MCF 10A (cell line): ENCODE measurements around the gene HOXA6. TPM values are rescaled to one million over a fixed set of nuclear protein-coding genes. Genes with fewer than 3 reads are reported as not detected.

ENCODE experiments used
- BruUV-seq: library from RNA; stranded (reverse); fragments of 400-500 nt; replicated peaks from 2 replicates; lab custom pipeline; 2021; lab: Mats Ljungman, UMichigan
- CTCF ChIA-PET: fragments of 300-600 bp; sonication (Branson Sonifier 250); formaldehyde crosslinking; extraction: SDS; loops from one replicate; lab custom pipeline; 2021; ENCODE audit warnings: antibody characterized with exemption, inconsistent platforms; lab: Yijun Ruan, JAX
- POLR2A ChIA-PET: fragments of 300-600, 350-650 bp; sonication (Branson Sonifier 250); formaldehyde crosslinking; extraction: SDS; loops from one replicate; lab custom pipeline; 2020; ENCODE audit warnings: antibody characterized with exemption, inconsistent platforms; lab: Yijun Ruan, JAX
- DNase-seq: peaks from one replicate; pipeline ENCODE4 v3.0.0-alpha.2; 2018; ENCODE audit not compliant: unreplicated experiment
- H3K27ac Mint-ChIP-seq: one replicate; pipeline ENCODE4 v1.8.0; 2022; ENCODE audit warnings: mild to moderate bottlenecking, low read depth, mixed read lengths; ENCODE audit not compliant: unreplicated experiment
- H3K27me3 Mint-ChIP-seq: one replicate; pipeline ENCODE4 v1.8.0; 2022; ENCODE audit warnings: mixed read lengths; ENCODE audit not compliant: insufficient read depth, unreplicated experiment
- H3K36me3 Mint-ChIP-seq: one replicate; pipeline ENCODE4 v1.8.0; 2022; ENCODE audit warnings: mild to moderate bottlenecking, moderate library complexity, mixed read lengths; ENCODE audit not compliant: insufficient read depth, unreplicated experiment
- H3K4me1 Mint-ChIP-seq: one replicate; pipeline ENCODE4 v1.8.0; 2022; ENCODE audit warnings: mixed read lengths; ENCODE audit not compliant: insufficient read depth, unreplicated experiment
- H3K4me3 Mint-ChIP-seq: one replicate; pipeline ENCODE4 v1.8.0; 2022; ENCODE audit warnings: mild to moderate bottlenecking, moderate library complexity, mixed read lengths; ENCODE audit not compliant: unreplicated experiment
- H3K9me3 Mint-ChIP-seq: one replicate; pipeline ENCODE4 v1.8.0; 2022; ENCODE audit warnings: mixed read lengths; ENCODE audit not compliant: unreplicated experiment
- intact Hi-C: fragments of 100-400 bp; cut with micrococcal nuclease; formaldehyde crosslinking; loops from 2 replicates; pipeline ENCODE4 v1.14.1; 2022
- total RNA-seq: library from RNA; stranded (reverse); gene quantifications from 2 replicates; pipeline ENCODE4 v1.2.3, GENCODE V29; 2022
- TF ChIP-seq, protein P1 (sequence below): fragments of 200-600 bp; IDR thresholded peaks from one replicate; pipeline ENCODE4 v1.8.0; 2022; ENCODE audit warnings: antibody characterized with exemption, mild to moderate bottlenecking; ENCODE audit not compliant: unreplicated experiment

The HOXA6 gene
- total RNA-seq, 1 experiment from 2014 or later, result 0.96 TPM

DNA sequence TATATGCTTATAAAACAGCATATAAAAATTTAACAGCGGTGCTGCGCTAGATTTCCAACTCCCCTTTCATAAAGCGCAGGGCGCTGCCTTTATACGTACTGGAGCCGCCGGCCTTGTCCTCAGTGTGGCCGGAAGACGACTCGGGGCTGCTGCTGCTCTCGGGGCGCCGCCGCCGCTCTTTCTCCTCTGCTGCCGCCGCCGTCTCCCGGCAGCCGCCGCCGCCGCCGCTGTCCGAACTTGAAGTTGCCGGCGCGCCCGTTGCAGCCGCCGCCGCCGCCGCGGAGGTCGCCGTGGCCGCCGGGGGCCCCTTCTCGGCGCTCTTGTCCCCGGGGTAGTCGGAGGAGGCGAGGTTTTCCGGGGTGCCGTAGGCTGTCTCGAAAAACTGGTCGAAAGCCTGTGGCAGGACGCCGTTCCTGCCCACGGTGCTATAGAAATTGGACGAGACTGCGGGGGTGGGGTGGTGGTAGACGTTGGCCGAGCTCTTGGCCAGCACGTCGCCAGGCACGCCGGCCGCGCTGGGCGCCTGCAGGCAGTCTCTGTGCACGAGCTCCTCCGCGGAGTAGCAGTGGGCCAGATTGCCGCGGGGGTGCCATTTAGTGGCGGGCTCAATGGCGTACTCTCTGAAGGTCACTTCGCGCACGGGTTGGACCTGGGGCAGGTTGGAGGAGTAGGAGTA is 36.9 kb upstream of the HOXA6 start:
- Mint-ChIP-seq H3K4me3 (peak overlapping the region; percentile 70), H3K9me3 (no peaks in the 10 kb centered on the region), H3K27me3 (no peaks in the 10 kb centered on the region), H3K27ac (no peak overlapping the region), H3K4me1 (peaks cover 14% of the 10 kb centered on the region), H3K36me3 (no peaks in the 10 kb centered on the region)
- intact Hi-C loops, result no loop called here
- ChIA-PET POLR2A (no interaction called here), CTCF (interaction anchor here (0.6 to 2.6 kb wide), 3 partner anchors 8 to 735 kb away, joined by 3 to 8 read pairs (median 8); no protein-coding TSS in a partner anchor)
- TF ChIP-seq, protein P1, sequence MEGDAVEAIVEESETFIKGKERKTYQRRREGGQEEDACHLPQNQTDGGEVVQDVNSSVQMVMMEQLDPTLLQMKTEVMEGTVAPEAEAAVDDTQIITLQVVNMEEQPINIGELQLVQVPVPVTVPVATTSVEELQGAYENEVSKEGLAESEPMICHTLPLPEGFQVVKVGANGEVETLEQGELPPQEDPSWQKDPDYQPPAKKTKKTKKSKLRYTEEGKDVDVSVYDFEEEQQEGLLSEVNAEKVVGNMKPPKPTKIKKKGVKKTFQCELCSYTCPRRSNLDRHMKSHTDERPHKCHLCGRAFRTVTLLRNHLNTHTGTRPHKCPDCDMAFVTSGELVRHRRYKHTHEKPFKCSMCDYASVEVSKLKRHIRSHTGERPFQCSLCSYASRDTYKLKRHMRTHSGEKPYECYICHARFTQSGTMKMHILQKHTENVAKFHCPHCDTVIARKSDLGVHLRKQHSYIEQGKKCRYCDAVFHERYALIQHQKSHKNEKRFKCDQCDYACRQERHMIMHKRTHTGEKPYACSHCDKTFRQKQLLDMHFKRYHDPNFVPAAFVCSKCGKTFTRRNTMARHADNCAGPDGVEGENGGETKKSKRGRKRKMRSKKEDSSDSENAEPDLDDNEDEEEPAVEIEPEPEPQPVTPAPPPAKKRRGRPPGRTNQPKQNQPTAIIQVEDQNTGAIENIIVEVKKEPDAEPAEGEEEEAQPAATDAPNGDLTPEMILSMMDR, result no peak
- no TSS peak for BruUV-seq
- DNase-seq, result peak; percentile 32

DNA sequence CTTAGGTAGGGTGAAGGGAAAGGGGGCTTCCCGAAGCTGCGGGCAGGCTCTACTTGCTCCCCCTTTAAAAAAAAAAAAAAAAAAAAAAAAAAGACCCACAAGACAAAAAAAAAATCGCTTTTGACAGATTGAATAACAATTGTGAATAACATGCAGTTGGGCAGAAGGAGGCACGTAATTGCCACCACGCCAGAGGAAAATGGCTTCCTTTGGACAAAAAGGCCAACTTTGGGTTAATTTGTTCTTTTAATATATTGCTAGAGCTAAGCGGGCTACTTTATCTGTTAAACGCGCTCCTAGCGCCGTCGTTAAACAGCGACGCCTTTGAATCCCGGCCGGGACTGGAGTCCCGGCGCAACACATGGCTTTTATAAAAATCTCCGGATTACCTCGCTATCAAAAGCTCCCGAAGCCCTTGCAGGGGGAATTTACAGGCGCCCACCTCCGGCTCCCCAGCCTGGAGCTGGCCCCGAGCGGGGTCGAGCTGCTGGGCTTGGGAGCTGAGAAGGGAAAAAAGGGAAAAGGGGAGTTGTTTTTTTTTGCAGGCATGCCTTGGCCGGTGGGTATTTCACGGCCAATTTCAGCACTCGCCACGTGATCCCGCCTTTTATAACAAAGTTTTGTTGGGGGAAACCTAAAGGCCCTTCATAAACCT is 36.2 kb upstream of the HOXA6 start:
- TF ChIP-seq, protein P1, result no peak
- Mint-ChIP-seq H3K9me3 (no peaks in the 10 kb centered on the region), H3K4me1 (peaks cover 14% of the 10 kb centered on the region), H3K27ac (no peak overlapping the region), H3K27me3 (no peaks in the 10 kb centered on the region), H3K4me3 (peak overlapping the region; percentile 70), H3K36me3 (no peaks in the 10 kb centered on the region)
- intact Hi-C loops, result no loop called here
- DNase-seq, result no peak
- BruUV-seq, result no TSS peak
- POLR2A ChIA-PET, result no interaction called here
- CTCF ChIA-PET, result interaction anchor here (0.6 to 2.6 kb wide), 2 partner anchors 12 to 200 kb away, joined by 3 to 8 read pairs; no protein-coding TSS in a partner anchor

DNA sequence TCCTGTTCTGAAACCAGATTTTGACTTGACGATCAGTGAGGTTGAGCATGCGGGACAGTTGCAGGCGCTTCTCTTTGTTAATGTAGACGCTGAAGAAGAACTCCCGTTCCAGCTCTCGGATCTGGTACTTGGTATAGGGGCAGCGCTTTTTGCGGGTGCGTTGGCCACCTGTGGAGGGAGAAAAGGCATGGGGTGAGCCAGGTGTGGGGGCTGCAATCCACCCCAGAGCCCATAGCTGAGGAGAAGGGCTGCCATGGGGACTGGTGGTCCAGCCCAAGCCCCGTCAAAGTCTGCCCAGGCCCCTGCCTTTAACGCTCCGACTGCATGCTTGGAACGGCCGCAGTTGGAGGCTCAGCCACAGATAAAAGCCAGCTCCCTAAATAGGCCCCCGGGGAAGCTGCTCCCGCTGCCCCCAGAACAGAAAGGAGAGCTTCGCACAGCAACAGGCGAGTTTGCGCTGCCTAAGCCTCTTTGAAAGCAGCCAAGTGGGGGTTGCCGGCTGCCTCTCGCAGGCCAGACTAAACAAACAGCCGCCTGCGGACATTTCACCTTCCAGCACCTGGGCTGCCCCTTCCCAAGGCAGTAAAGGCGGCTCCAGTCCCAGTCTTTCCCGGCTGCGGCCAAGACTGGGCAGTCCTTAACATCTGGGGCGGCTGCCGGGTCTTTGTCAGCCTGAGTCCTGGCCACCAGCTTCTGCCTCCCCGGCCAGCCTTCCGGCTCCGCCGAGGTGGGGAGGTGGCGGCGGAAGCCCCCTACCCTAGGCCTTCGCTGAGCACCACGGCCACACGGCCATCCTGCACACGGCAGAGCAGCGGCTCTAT is 35.5 kb upstream of the HOXA6 start:
- POLR2A ChIA-PET, result no interaction called here
- intact Hi-C loops, result no loop called here
- H3K4me1 Mint-ChIP-seq, result peaks cover 14% of the 10 kb centered on the region
- no peak for DNase-seq
- TF ChIP-seq, protein P1, result no peak
- no peaks in the 10 kb centered on the region for H3K27me3 Mint-ChIP-seq
- CTCF ChIA-PET, result interaction anchor here (2.6 kb wide), 1 partner anchor 13 kb away, joined by 8 read pairs; no protein-coding TSS in a partner anchor
- no peaks in the 10 kb centered on the region for H3K36me3 Mint-ChIP-seq
- H3K27ac Mint-ChIP-seq, result no peak overlapping the region
- no peak overlapping the region for H3K4me3 Mint-ChIP-seq
- H3K9me3 Mint-ChIP-seq, result no peaks in the 10 kb centered on the region
- no TSS peak for BruUV-seq
